ENCODE measurements around the gene GNL3L. TPM values are rescaled to one million over a fixed set of nuclear protein-coding genes. Genes with fewer than 3 reads are reported as not detected.
A peak's percentile ranks its signal among the peaks of the same experiment; 100 is the strongest.
"Not testable (repeated sequence)": the region's sequence is repeated elsewhere in the genome, so short reads cannot be mapped to it uniquely, and the experiment has no call there.

Gene GNL3L
- total and polyA plus RNA-seq, 2 donors (not counting 1 experiment from before 2014, with no cell fraction given) = 14.5 to 47.2 TPM

DNA sequence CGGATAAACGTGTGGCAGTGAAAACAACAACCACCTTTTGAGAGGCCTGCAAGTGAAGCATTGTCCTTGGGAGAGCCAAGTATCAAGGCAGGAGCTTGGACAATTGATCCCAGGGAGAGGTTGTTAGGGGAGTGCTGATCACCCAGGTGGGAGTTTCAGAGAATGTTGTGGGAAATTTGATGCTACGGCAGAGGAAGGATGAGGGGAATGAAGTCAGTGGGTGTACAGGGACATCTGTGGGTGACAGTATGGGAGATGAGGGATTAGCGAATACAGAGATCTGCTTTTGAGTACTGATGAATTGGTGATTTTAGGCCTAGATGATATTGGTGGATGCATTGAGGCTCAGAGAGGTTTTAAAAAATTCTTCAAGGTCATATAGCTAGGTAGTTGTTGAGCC is 4.3 kb downstream of the GNL3L start:
- ChIA-PET POLR2A (no interaction called here), CTCF (no interaction called here)
- Histone ChIP-seq H3K79me2 (ENCODE audit: control insufficient read depth, insufficient read depth, low read length) (peaks cover 57% of the 10 kb centered on the region), H3K4me1 (ENCODE audit: control insufficient read depth in 2 of 2, insufficient read depth in 2 of 2, low read length in 2 of 2) (peaks cover 13 to 28% of the 10 kb centered on the region in 2 donors), H3K27me3 (replicated peaks in 1 of 4; ENCODE audit: control extremely low read depth in 1 of 4, control insufficient read depth in 3 of 4, insufficient read depth in 4 of 4, low read length in 3 of 4) (no peaks in the 10 kb centered on the region), H3K36me3 (replicated peaks in 1 of 2; ENCODE audit: control extremely low read depth in 1 of 2, control insufficient read depth in 1 of 2, extremely low read depth in 1 of 2, insufficient read depth in 2 of 2, low read length in 1 of 2) (peaks cover 0 to 26% of the 10 kb centered on the region in 2 experiments), H4K20me1 (ENCODE audit: control insufficient read depth, insufficient read depth, low read length, poor library complexity, severe bottlenecking) (peaks cover 9% of the 10 kb centered on the region), H3K27ac (ENCODE audit: low read length in 2 of 2) (no peak overlapping the region), H2AFZ (ENCODE audit: insufficient read depth, low read depth, low read length, poor library complexity, severe bottlenecking) (no peak overlapping the region), H3K4me3 (ENCODE audit: control extremely low read depth in 1 of 5, extremely low read depth in 1 of 5, insufficient read depth in 1 of 5, low read depth in 2 of 5, low read length in 4 of 5) (no peak overlapping the region), H3K4me2 (replicated peaks; ENCODE audit: low read depth, low read length, poor library complexity, severe bottlenecking) (peak overlapping the region; percentile 12), H3K9me3 (ENCODE audit: control extremely low read depth in 1 of 3, control insufficient read depth in 2 of 3, insufficient read depth in 1 of 3, low read length in 2 of 3) (peaks cover 0 to 5% (median 2%) of the 10 kb centered on the region in 3 donors), H3K9ac (ENCODE audit: low read length) (no peak overlapping the region)
- intact Hi-C loops (cut with micrococcal nuclease) = no loop called here
- 100% methylated on average over 1 of the region's 4 CpGs for WGBS (ENCODE audit: insufficient coverage)
- DNase-seq (no peak), ATAC-seq (ENCODE audit: low read depth) (no peak)
- no peaks in the 10 kb centered on the region for H3K27me3 Mint-ChIP-seq
- peak overlapping the region; percentile 37 for H3K4me3 Mint-ChIP-seq
- peaks cover 35% of the 10 kb centered on the region for H3K4me1 Mint-ChIP-seq
- TF ChIP-seq EZH2 (IDR thresholded peaks at IDR 0.05; ENCODE audit: borderline replicate concordance, insufficient read depth, low read depth, low read length, poor library complexity, severe bottlenecking) = no peak
- TF ChIP-seq, protein P1, sequence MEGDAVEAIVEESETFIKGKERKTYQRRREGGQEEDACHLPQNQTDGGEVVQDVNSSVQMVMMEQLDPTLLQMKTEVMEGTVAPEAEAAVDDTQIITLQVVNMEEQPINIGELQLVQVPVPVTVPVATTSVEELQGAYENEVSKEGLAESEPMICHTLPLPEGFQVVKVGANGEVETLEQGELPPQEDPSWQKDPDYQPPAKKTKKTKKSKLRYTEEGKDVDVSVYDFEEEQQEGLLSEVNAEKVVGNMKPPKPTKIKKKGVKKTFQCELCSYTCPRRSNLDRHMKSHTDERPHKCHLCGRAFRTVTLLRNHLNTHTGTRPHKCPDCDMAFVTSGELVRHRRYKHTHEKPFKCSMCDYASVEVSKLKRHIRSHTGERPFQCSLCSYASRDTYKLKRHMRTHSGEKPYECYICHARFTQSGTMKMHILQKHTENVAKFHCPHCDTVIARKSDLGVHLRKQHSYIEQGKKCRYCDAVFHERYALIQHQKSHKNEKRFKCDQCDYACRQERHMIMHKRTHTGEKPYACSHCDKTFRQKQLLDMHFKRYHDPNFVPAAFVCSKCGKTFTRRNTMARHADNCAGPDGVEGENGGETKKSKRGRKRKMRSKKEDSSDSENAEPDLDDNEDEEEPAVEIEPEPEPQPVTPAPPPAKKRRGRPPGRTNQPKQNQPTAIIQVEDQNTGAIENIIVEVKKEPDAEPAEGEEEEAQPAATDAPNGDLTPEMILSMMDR (IDR thresholded peaks at IDR 0.05) = no peak
- H3K9me3 Mint-ChIP-seq (ENCODE audit: insufficient read depth) = no peaks in the 10 kb centered on the region
- H3K27ac Mint-ChIP-seq = no peak overlapping the region

- WGBS (ENCODE audit: insufficient coverage) = 100% methylated on average over 1 of the region's 4 CpGs
- Histone ChIP-seq H3K4me3 (ENCODE audit: control extremely low read depth in 1 of 5, extremely low read depth in 1 of 5, insufficient read depth in 1 of 5, low read depth in 2 of 5, low read length in 4 of 5) (no peak overlapping the region), H3K9me3 (ENCODE audit: control extremely low read depth in 1 of 3, control insufficient read depth in 2 of 3, insufficient read depth in 1 of 3, low read length in 2 of 3) (no peaks in the 10 kb centered on the region), H3K9ac (ENCODE audit: low read length) (no peak overlapping the region), H3K4me2 (replicated peaks; ENCODE audit: low read depth, low read length, poor library complexity, severe bottlenecking) (no peak overlapping the region), H2AFZ (ENCODE audit: insufficient read depth, low read depth, low read length, poor library complexity, severe bottlenecking) (no peak overlapping the region), H3K27me3 (replicated peaks in 1 of 4; ENCODE audit: control extremely low read depth in 1 of 4, control insufficient read depth in 3 of 4, insufficient read depth in 4 of 4, low read length in 3 of 4) (no peaks in the 10 kb centered on the region), H4K20me1 (ENCODE audit: control insufficient read depth, insufficient read depth, low read length, poor library complexity, severe bottlenecking) (peaks cover 9% of the 10 kb centered on the region), H3K27ac (ENCODE audit: low read length in 2 of 2) (no peak overlapping the region), H3K4me1 (ENCODE audit: control insufficient read depth in 2 of 2, insufficient read depth in 2 of 2, low read length in 2 of 2) (no peaks in the 10 kb centered on the region), H3K36me3 (replicated peaks in 1 of 2; ENCODE audit: control extremely low read depth in 1 of 2, control insufficient read depth in 1 of 2, extremely low read depth in 1 of 2, insufficient read depth in 2 of 2, low read length in 1 of 2) (peaks cover 1 to 62% of the 10 kb centered on the region in 2 experiments), H3K79me2 (ENCODE audit: control insufficient read depth, insufficient read depth, low read length) (peaks cover 10% of the 10 kb centered on the region)
- no peaks in the 10 kb centered on the region for H3K9me3 Mint-ChIP-seq (ENCODE audit: insufficient read depth)
- TF ChIP-seq, protein P1 (IDR thresholded peaks at IDR 0.05) = no peak
- no peak for TF ChIP-seq EZH2 (IDR thresholded peaks at IDR 0.05; ENCODE audit: borderline replicate concordance, insufficient read depth, low read depth, low read length, poor library complexity, severe bottlenecking)
- no peak for ATAC-seq (ENCODE audit: low read depth)
- POLR2A ChIA-PET = no interaction called here
- no peak for DNase-seq
- peaks cover 3% of the 10 kb centered on the region for H3K4me1 Mint-ChIP-seq
- no peak overlapping the region for H3K27ac Mint-ChIP-seq
- no peak overlapping the region for H3K4me3 Mint-ChIP-seq
- no peaks in the 10 kb centered on the region for H3K27me3 Mint-ChIP-seq
- intact Hi-C loops (cut with micrococcal nuclease) = no loop called here
- CTCF ChIA-PET = no interaction called here
Measured at GRCh38 chrX:54540289-54540688, 10.3 kb downstream of the GNL3L start.

DNA sequence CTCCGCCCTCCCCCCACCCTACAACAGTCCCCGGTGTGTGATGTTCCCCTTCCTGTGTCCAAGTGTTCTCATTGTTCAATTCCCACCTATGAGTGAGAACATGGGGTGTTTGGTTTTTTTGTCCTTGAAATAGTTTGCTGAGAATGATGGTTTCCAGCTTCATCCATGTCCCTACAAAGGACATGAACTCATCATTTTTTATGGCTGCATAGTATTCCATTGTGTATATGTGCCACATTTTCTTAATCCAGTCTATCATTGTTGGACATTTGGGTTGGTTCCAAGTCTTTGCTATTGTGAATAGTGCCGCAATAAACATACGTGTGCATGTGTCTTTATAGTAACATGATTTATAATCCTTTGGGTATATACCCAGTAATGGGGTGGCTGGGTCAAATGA is 12.2 kb downstream of the GNL3L start:
- H2AFZ ChIP-seq (ENCODE audit: insufficient read depth, low read depth, low read length, poor library complexity, severe bottlenecking); H3K79me2 ChIP-seq (ENCODE audit: control insufficient read depth, insufficient read depth, low read length); H3K4me2 ChIP-seq (replicated peaks; ENCODE audit: low read depth, low read length, poor library complexity, severe bottlenecking); DNase-seq; H3K9me3 Mint-ChIP-seq (ENCODE audit: insufficient read depth); H3K4me1 ChIP-seq (ENCODE audit: control insufficient read depth in 2 of 2, insufficient read depth in 2 of 2, low read length in 2 of 2); H4K20me1 ChIP-seq (ENCODE audit: control insufficient read depth, insufficient read depth, low read length, poor library complexity, severe bottlenecking); intact Hi-C loops (cut with micrococcal nuclease); H3K4me3 Mint-ChIP-seq; ATAC-seq (ENCODE audit: low read depth); H3K27me3 Mint-ChIP-seq; H3K27me3 ChIP-seq (replicated peaks in 1 of 4; ENCODE audit: control extremely low read depth in 1 of 4, control insufficient read depth in 3 of 4, insufficient read depth in 4 of 4, low read length in 3 of 4); H3K27ac ChIP-seq (ENCODE audit: low read length in 2 of 2); H3K27ac Mint-ChIP-seq; POLR2A ChIA-PET; H3K4me3 ChIP-seq (ENCODE audit: control extremely low read depth in 1 of 5, extremely low read depth in 1 of 5, insufficient read depth in 1 of 5, low read depth in 2 of 5, low read length in 4 of 5); H3K9me3 ChIP-seq (ENCODE audit: control extremely low read depth in 1 of 3, control insufficient read depth in 2 of 3, insufficient read depth in 1 of 3, low read length in 2 of 3); CTCF ChIA-PET; H3K4me1 Mint-ChIP-seq; H3K9ac ChIP-seq (ENCODE audit: low read length): not testable (repeated sequence)
- peaks cover 1 to 64% of the 10 kb centered on the region in 2 experiments for H3K36me3 ChIP-seq (replicated peaks in 1 of 2; ENCODE audit: control extremely low read depth in 1 of 2, control insufficient read depth in 1 of 2, extremely low read depth in 1 of 2, insufficient read depth in 2 of 2, low read length in 1 of 2)
- no CpG with 5 or more reads among the region's 4 CpGs for WGBS (ENCODE audit: insufficient coverage)

Measured in B cell (primary cell).